ENCODE data around the gene LNX1.

DNA sequence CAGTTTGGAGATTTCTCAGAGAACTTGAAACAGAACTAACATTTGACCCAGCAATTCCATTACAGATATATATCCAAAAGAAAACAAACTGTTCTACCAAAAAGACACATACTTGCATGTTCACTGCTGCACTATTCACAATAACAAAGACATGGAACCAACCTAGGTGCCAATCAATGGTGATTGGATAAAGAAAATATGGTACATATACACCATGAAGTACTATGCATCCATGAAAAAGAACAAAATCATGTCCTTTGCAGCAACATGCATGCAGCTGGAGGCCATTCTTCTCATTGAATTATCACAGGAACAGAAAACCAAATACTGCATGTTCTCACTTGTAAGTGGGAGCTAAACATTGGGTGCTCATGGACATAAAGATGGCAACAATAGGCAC is 47.6 kb upstream of the LNX1 start:
- TF ChIP-seq, protein P1, sequence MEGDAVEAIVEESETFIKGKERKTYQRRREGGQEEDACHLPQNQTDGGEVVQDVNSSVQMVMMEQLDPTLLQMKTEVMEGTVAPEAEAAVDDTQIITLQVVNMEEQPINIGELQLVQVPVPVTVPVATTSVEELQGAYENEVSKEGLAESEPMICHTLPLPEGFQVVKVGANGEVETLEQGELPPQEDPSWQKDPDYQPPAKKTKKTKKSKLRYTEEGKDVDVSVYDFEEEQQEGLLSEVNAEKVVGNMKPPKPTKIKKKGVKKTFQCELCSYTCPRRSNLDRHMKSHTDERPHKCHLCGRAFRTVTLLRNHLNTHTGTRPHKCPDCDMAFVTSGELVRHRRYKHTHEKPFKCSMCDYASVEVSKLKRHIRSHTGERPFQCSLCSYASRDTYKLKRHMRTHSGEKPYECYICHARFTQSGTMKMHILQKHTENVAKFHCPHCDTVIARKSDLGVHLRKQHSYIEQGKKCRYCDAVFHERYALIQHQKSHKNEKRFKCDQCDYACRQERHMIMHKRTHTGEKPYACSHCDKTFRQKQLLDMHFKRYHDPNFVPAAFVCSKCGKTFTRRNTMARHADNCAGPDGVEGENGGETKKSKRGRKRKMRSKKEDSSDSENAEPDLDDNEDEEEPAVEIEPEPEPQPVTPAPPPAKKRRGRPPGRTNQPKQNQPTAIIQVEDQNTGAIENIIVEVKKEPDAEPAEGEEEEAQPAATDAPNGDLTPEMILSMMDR (IDR thresholded peaks at IDR 0.05), result no peak
- no peak for TF ChIP-seq POLR2A (IDR thresholded peaks at IDR 0.05)
